H1 (cell line): ENCODE data around the gene SCNN1A. TPM values are rescaled to one million over a fixed set of nuclear protein-coding genes. Genes with fewer than 3 reads are reported as not detected.

Source experiments
- GTF2F1 ChIP-seq: IDR thresholded peaks from 2 replicates; pipeline ENCODE4 v1.6.1; 2012; ENCODE audit warnings: low read depth, low read length, improper control_type of control experiment, borderline replicate concordance
- POLR2A ChIP-seq, 2 experiments: IDR thresholded peaks; 1 replicate in 1 of 2; 2 replicates in 1 of 2; pipeline ENCODE4 v1.6.1; 2011; ENCODE audit warnings: low read depth in 2 of 2, low read length in 2 of 2, mild to moderate bottlenecking in 2 of 2; ENCODE audit errors: control extremely low read depth in 1 of 2
- SAP30 ChIP-seq: fragments of 300-600 bp; sonication (generic); IDR thresholded peaks from 2 replicates; pipeline ENCODE4 v1.7.1; 2012; ENCODE audit warnings: low read length, moderate library complexity, mild to moderate bottlenecking, inconsistent platforms; ENCODE audit not compliant: insufficient read depth, insufficient replicate concordance
- SRF ChIP-seq: IDR thresholded peaks from 2 replicates; pipeline ENCODE4 v1.6.1; 2011; ENCODE audit warnings: mild to moderate bottlenecking, low read depth, low read length, moderate library complexity
- TAF1 ChIP-seq: IDR thresholded peaks from 2 replicates; pipeline ENCODE4 v1.6.1; 2011; ENCODE audit warnings: mild to moderate bottlenecking, low read depth, low read length
- TBP ChIP-seq: IDR thresholded peaks from 2 replicates; pipeline ENCODE4 v1.6.1; 2011; ENCODE audit warnings: low read depth, low read length, improper control_type of control experiment
- TEAD4 ChIP-seq: IDR thresholded peaks from 2 replicates; pipeline ENCODE4 v1.6.1; 2012; ENCODE audit warnings: low read depth, low read length, inconsistent platforms, mixed read lengths
- YY1 ChIP-seq: IDR thresholded peaks from 2 replicates; pipeline ENCODE4 v1.6.1; 2011; ENCODE audit warnings: low read depth, mild to moderate bottlenecking, low read length
- polyA plus RNA-seq, 7 experiments: library from polyadenylated mRNA; depleted of rRNA in 3 of 7; stranded (reverse) in 5 of 7; unstranded in 2 of 7; fragments of >200 nt in 5 of 7; fragments of 200-250 nt in 2 of 7; gene quantifications; 1 replicate in 5 of 7; 2 replicates in 1 of 7; 4 replicates in 1 of 7; pipeline versions ENCODE4 v1.2.1 to v1.2.3, GENCODE V29; 2011 to 2013; ENCODE audit warnings: missing spikeins in 2 of 7, mixed read lengths in 2 of 7
- total RNA-seq: library from RNA; stranded (reverse); fragmentation: NEBNext Ultra II Directional; extraction: Animal tissue kit (Norgen Biotek cat#: 25700); gene quantifications from 2 replicates; pipeline ENCODE4 v1.2.1, GENCODE V29; 2021
- TF ChIP-seq, protein P1 (sequence below): fragments of 300-600 bp; sonication (generic); IDR thresholded peaks from 2 replicates; pipeline ENCODE4 v1.7.1; 2012; ENCODE audit warnings: low read length, moderate library complexity, mild to moderate bottlenecking, inconsistent platforms; ENCODE audit not compliant: insufficient replicate concordance
- TF ChIP-seq, protein P2 (sequence below): IDR thresholded peaks from 2 replicates; pipeline ENCODE4 v1.6.1; 2012; ENCODE audit warnings: inconsistent platforms

Gene SCNN1A
- total and polyA plus RNA-seq, 2 of the 8 experiments (the other 6 are each of a cell fraction or from before 2014, with no cell fraction given) = 85.5 to 156 TPM

DNA sequence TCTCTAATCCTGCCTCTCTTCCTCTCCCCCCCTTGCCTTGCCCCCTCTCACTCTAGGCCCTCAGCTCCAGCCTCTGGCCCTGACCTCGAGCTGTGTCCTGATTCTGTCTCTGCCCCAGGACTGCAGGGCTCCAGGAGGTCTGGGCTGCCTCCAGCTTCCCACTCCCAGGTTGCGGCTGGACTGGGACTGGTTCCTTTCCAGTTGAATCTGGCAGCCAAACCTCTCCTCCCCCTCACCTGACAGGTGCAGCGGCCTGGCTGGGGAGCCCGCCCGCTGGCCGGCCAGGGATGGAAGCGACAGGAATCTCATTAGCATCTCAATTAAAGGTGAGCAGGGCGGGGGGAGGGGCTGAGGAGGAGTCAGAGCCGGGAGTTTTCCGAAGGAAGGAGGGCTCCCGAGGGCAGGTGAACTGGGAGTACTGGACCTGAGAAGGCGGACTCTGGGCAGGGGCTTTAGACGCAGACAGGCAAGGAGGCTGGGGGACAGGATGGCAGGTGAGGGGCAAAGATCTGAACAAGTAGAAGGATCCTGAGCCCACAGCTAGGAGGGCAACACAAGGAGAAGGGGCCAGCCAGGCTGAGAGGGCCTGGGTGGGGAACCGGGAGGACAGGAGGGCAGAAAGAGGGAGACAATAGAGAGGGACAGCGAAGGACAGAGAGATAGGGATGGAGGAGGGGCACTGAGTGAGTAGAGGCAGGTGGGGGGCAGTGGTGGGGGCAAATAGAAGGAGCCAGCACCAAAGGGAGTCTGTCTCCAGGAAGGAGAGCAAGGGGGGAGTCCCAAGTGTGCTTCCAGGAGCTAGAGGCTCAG lies at the start of gene SCNN1A (continued):
- TF ChIP-seq, protein P1, sequence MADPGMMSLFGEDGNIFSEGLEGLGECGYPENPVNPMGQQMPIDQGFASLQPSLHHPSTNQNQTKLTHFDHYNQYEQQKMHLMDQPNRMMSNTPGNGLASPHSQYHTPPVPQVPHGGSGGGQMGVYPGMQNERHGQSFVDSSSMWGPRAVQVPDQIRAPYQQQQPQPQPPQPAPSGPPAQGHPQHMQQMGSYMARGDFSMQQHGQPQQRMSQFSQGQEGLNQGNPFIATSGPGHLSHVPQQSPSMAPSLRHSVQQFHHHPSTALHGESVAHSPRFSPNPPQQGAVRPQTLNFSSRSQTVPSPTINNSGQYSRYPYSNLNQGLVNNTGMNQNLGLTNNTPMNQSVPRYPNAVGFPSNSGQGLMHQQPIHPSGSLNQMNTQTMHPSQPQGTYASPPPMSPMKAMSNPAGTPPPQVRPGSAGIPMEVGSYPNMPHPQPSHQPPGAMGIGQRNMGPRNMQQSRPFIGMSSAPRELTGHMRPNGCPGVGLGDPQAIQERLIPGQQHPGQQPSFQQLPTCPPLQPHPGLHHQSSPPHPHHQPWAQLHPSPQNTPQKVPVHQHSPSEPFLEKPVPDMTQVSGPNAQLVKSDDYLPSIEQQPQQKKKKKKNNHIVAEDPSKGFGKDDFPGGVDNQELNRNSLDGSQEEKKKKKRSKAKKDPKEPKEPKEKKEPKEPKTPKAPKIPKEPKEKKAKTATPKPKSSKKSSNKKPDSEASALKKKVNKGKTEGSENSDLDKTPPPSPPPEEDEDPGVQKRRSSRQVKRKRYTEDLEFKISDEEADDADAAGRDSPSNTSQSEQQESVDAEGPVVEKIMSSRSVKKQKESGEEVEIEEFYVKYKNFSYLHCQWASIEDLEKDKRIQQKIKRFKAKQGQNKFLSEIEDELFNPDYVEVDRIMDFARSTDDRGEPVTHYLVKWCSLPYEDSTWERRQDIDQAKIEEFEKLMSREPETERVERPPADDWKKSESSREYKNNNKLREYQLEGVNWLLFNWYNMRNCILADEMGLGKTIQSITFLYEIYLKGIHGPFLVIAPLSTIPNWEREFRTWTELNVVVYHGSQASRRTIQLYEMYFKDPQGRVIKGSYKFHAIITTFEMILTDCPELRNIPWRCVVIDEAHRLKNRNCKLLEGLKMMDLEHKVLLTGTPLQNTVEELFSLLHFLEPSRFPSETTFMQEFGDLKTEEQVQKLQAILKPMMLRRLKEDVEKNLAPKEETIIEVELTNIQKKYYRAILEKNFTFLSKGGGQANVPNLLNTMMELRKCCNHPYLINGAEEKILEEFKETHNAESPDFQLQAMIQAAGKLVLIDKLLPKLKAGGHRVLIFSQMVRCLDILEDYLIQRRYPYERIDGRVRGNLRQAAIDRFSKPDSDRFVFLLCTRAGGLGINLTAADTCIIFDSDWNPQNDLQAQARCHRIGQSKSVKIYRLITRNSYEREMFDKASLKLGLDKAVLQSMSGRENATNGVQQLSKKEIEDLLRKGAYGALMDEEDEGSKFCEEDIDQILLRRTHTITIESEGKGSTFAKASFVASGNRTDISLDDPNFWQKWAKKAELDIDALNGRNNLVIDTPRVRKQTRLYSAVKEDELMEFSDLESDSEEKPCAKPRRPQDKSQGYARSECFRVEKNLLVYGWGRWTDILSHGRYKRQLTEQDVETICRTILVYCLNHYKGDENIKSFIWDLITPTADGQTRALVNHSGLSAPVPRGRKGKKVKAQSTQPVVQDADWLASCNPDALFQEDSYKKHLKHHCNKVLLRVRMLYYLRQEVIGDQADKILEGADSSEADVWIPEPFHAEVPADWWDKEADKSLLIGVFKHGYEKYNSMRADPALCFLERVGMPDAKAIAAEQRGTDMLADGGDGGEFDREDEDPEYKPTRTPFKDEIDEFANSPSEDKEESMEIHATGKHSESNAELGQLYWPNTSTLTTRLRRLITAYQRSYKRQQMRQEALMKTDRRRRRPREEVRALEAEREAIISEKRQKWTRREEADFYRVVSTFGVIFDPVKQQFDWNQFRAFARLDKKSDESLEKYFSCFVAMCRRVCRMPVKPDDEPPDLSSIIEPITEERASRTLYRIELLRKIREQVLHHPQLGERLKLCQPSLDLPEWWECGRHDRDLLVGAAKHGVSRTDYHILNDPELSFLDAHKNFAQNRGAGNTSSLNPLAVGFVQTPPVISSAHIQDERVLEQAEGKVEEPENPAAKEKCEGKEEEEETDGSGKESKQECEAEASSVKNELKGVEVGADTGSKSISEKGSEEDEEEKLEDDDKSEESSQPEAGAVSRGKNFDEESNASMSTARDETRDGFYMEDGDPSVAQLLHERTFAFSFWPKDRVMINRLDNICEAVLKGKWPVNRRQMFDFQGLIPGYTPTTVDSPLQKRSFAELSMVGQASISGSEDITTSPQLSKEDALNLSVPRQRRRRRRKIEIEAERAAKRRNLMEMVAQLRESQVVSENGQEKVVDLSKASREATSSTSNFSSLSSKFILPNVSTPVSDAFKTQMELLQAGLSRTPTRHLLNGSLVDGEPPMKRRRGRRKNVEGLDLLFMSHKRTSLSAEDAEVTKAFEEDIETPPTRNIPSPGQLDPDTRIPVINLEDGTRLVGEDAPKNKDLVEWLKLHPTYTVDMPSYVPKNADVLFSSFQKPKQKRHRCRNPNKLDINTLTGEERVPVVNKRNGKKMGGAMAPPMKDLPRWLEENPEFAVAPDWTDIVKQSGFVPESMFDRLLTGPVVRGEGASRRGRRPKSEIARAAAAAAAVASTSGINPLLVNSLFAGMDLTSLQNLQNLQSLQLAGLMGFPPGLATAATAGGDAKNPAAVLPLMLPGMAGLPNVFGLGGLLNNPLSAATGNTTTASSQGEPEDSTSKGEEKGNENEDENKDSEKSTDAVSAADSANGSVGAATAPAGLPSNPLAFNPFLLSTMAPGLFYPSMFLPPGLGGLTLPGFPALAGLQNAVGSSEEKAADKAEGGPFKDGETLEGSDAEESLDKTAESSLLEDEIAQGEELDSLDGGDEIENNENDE = no peak
- no peak for TF ChIP-seq SAP30
- TF ChIP-seq TAF1 = peak; percentile 90
- TF ChIP-seq SRF = no peak
- TF ChIP-seq POLR2A (IDR thresholded peaks at IDR 0.05; ENCODE audit: control extremely low read depth in 1 of 2, low read depth in 2 of 2, low read length in 2 of 2) = no peak; a peak in 1 of 3 replicates
- TF ChIP-seq TEAD4 = peak; percentile 49; the same call in 1 of the 2 replicates
- TF ChIP-seq, protein P2, sequence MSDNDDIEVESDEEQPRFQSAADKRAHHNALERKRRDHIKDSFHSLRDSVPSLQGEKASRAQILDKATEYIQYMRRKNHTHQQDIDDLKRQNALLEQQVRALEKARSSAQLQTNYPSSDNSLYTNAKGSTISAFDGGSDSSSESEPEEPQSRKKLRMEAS = no peak; the same call in 1 of the 2 replicates
- TF ChIP-seq GTF2F1 = no peak
- peak; percentile 55; the same call in 1 of the 2 replicates for TF ChIP-seq YY1
- TF ChIP-seq TBP = peak; percentile 76
